ENCODE results near the gene BICRAL.
A peak's percentile ranks its signal among the peaks of the same experiment; 100 is the strongest.

The BICRAL gene

DNA sequence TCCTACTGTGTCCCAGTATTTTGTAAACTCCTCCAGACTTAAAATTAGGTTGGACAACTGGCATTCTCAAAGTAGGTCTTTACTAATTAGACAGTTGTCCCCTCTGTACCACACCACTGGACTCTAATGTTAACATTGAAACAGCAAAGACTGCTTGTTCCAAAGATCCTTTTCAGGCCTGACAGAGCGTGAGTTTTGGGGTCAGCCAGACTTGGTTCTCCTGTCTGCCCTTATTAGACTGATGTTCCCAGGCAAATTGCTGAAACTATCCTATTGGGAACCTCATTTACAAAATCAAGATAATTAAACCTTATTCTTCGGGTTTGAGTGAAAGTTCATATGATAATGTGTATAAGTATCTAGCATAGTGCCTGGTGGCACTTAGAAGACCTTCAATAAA, 3.7 kb upstream of the BICRAL start:
- no peak for DNase-seq (ENCODE audit: low spot score)
- Histone ChIP-seq H3K4me3 (no peak overlapping the region), H3K27ac (no peak overlapping the region)
- TF ChIP-seq, protein P1, sequence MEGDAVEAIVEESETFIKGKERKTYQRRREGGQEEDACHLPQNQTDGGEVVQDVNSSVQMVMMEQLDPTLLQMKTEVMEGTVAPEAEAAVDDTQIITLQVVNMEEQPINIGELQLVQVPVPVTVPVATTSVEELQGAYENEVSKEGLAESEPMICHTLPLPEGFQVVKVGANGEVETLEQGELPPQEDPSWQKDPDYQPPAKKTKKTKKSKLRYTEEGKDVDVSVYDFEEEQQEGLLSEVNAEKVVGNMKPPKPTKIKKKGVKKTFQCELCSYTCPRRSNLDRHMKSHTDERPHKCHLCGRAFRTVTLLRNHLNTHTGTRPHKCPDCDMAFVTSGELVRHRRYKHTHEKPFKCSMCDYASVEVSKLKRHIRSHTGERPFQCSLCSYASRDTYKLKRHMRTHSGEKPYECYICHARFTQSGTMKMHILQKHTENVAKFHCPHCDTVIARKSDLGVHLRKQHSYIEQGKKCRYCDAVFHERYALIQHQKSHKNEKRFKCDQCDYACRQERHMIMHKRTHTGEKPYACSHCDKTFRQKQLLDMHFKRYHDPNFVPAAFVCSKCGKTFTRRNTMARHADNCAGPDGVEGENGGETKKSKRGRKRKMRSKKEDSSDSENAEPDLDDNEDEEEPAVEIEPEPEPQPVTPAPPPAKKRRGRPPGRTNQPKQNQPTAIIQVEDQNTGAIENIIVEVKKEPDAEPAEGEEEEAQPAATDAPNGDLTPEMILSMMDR (IDR thresholded peaks at IDR 0.05), result no peak

- TF ChIP-seq, protein P1 (IDR thresholded peaks at IDR 0.05), result no peak
- Histone ChIP-seq H3K4me3 (no peak overlapping the region), H3K27ac (no peak overlapping the region)
- no peak for DNase-seq (ENCODE audit: low spot score)
These were observed 2.3 kb upstream of the BICRAL start for GRCh38 chr6:42779521-42779920.

- TF ChIP-seq, protein P1 (IDR thresholded peaks at IDR 0.05), result no peak
- H3K4me3 ChIP-seq, result peak overlapping the region; percentile 89
- peak overlapping the region; percentile 31 to 96 for H3K27ac ChIP-seq
- DNase-seq (ENCODE audit: low spot score), result no peak
These were observed 381 bp upstream of the BICRAL start for GRCh38 chr6:42781546-42781795.

- Histone ChIP-seq H3K4me3 (peak overlapping the region; percentile 89), H3K27ac (peak overlapping the region; percentile 96 to 100)
- DNase-seq (ENCODE audit: low spot score), result peak; percentile 86
- TF ChIP-seq, protein P1 (IDR thresholded peaks at IDR 0.05), result no peak
These were observed 881 bp downstream of the BICRAL start for GRCh38 chr6:42782689-42783176.

- peak; percentile 84 for DNase-seq (ENCODE audit: low spot score)
- Histone ChIP-seq H3K27ac (peak overlapping the region; percentile 96 to 100), H3K4me3 (peak overlapping the region; percentile 89)
- TF ChIP-seq, protein P1 (IDR thresholded peaks at IDR 0.05), result no peak
These were observed 1.5 kb downstream of the BICRAL start for GRCh38 chr6:42783177-42783875.

DNA sequence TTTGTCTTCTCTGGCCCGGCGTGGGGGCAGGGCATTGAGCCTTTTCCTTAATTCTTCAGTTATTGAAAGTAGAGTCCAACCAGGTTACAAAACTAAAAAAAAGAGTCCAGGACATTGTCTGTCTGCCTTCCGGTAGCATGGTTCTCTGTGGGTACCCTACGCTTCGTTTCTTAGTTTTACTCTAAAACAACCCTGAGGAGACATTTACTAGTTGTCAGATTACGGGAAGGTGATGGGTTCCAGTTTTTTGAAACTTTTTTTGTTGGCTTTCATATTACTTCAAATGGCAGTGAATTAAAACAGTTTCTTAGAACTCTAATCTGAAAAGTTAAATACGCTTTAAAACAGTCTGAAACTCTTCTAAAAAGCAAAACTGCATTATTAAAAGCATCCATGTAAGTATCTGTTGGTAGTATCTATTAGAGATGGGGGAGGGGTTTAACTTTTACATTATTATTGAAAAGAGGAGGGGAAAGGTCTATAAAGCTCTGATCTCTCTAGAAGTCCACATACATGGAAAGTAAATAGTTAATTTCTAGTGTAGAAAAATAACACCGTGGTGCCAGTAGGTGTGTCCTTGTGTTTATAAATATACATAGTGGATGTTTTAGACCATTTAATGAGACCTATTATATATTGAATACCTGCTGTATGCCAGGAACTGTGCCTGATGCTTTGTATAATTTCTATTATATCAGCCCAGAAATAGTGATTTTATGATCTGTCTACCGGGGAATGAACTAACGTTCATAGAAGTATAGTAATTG, 2.2 kb downstream of the BICRAL start:
- TF ChIP-seq, protein P1 (IDR thresholded peaks at IDR 0.05), result no peak
- peak overlapping the region; percentile 96 to 100 for H3K27ac ChIP-seq
- no peak for DNase-seq (ENCODE audit: low spot score)
- H3K4me3 ChIP-seq, result peak overlapping the region; percentile 89

Measured in coronary artery (tissue), 2 donors.